GM19099 (cell line): ENCODE results near the gene PTDSS2.

Experiments
- POLR2A ChIP-seq: IDR thresholded peaks from 3 replicates; pipeline ENCODE4 v1.6.1; 2011; ENCODE audit warnings: low read depth; ENCODE audit not compliant: insufficient read length; ENCODE audit errors: extremely low read depth

Gene PTDSS2

DNA sequence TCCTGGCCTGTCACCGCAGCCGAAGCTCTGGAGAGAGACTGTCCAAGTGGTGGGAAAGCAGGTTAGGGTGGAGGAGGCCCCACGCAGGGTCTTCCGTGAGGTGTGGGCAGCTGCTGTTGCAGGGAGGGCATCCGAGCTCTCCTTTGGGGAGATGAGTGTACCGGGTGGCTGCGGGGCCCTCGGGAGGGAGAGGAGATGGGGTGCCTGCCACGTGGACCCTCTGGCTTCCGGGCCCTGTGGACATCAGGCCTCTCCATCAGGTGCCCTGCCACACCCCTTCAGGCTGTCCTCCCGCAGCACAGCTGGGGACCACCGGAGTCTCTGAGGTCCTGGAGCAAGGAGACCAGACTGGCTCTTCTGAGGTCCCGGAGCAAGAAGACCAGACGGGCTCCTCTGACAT is 1.7 kb downstream of the PTDSS2 start:
- no peak for TF ChIP-seq POLR2A

DNA sequence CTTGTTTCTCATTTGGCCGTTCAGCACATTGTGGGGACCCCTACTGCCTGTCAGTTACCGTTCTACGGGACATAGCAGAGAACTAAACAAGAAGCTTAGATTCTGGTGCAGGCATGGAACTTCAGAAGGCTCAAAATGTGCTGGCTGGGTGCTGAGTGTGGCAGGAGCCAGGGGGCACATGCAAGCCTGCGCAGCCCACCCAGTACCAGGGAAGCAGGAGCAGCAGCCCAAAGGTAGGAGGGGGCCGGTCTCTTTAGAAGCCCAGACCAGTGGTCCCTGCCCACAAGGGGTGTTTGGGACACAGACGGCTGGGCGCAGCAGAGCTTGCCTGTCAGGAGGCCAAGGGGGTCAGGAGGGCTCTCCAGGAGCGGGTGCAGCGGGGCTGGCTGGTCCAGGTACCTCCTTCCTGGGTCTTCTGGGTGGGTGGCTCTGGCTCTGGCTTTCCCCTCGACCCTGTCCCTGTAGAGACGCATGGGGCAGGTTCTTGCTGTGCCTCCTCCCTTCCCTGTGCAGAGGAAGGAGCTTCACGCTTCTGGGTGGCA is 2.2 kb downstream of the PTDSS2 start:
- TF ChIP-seq POLR2A, result no peak

DNA sequence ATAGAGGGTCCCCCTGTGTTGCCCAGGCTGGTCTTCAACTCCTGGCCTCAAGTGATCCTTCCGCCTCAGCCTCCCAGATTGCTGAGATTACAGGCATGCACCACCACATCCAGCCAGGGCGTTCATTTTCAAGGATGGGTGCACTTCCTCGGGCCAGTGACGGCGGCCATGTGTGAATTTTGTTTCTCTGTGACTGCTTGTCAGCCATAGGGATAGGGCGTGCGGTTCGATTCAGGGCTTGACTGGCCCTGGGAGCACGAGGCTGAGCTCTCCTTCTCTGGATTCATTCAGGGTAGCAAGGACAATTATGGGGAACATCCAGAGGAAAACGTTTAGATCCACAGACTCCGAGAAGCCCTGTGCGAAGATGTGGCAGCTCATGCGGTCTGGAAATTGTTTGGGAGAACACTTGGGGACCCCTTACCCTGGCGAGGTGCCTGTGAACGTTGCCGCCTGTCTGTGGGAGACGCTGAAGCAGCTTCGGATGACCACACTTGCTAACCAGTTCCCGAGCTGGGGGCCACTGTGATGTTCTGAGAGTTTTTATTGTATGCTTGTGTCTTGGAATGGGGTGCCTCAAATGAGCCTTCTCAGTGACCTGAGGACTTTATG is 2.9 kb downstream of the PTDSS2 start:
- TF ChIP-seq POLR2A, result no peak

DNA sequence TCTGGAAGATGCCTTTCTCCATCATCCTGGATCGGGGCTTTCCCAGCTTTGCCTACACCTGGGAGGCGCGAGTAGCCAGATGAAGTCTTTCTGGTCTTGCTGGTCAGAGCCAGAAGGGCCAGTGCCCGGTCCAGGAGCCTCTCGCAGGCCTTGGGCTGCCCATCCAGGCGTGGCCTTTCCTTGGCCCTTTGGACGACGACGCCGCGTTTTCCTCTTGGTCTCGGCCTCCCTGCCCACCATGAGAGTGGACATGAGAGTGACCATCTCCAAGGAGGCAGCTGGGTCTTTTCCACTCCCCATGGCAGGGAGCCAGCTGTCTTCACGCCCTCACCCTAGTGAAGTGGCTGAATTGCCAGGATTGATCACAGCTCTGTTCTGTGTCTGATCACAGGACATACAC is 3.5 kb downstream of the PTDSS2 start:
- TF ChIP-seq POLR2A, result no peak

DNA sequence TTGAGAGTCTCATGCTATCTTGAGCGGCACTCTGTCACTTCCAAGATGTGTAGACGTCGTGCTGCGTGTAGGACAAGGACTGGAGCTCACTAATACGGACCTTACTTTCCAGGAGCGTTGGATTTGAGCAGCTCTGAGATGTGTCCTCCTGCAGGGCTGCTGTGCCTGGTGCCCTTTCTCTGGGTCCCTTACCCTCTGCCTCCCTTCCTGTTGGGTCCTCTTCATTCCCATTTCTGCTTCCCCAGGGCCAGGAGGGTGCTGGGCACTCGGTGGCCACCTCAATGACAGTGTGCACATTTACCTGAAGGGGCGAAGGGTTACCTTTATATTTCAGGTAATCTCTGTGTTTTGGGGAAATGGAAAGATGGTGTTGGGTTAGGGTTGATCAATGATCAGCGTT is 4.0 kb downstream of the PTDSS2 start:
- TF ChIP-seq POLR2A, result no peak

DNA sequence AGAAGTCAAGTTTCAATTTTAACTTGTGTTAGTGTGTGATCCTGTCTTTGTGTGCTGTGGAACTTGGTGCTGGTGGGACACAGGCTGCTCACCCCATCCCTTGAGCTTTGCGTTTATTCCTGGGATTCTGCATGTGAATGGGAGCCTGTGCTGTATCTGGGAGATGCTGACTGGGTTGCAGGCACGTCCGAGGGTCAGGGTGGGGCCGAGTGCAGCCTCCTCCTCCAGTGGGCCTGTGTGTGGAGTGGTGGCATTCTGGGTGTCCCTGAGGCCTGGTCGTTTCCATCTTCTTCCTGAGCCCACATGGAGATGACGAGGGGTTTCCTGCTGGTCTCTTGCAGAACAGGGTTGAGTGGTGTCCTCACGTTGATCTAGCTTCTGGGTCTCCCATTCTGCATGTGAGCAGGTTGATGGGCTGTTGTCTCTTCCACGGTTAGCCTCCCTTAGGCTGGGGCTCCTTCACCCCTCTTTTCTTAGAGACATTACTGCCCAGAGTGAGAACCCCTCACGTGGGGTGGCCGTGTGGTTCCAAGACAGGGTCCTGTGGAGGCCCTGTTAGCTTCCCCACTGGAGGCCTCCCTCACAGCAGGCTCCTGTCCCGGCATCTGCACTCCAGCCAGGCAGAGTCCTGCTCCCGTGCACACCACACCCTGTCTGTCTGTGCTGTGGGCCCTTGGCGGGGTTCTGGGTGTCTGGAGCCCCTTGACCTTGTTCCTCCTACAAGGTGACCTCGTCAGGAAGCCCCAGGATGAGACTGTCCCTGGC is 4.9 kb downstream of the PTDSS2 start:
- TF ChIP-seq POLR2A, result no peak

DNA sequence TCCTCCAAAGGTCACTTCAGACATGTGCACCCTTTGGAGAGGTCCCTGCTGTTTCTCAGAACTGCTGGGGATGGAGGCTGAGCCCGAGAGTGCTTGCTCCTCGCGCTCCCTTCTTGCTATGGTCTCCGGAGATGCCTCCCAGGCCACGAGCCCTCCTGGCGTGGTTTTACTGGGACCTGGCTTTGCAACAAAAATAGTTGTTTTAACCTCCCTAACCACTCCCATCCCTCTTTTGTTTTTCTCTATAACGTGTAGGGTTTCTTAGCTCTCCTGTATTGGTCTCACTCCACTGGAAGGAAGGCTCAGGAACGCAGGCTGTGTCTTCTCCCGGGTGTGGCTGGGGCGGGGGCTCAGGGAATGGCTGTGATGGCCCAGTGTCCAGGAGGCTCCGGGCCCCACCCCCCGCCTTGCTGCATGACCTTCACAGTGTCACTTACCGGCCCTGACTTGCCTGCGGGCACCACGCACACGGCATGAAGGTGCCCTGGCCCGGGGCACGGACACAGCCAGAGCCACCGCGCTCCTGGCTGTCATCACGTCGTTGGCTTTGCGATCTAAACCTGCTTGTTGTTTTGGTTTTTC is 5.6 kb downstream of the PTDSS2 start:
- no peak for TF ChIP-seq POLR2A

DNA sequence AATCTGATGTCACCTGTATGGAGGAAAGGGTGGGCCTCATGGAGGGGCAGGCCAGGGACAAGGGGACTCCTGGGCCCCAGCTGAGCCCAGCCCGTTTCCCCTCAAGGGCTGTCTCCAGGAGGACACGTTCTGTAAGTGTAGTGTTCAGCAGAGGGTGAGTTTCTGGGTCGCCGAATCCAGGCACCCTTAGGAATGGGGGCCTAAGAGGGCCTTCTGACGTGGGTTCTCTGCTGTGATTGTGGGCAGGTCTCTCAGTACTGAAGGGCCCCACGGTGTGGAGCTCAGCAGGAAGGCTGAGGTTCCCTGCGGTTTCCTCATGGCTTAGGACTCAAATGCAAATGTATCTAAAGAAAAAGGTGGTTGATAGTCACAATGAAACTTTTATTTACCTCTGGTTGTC is 6.5 kb downstream of the PTDSS2 start:
- TF ChIP-seq POLR2A, result no peak

DNA sequence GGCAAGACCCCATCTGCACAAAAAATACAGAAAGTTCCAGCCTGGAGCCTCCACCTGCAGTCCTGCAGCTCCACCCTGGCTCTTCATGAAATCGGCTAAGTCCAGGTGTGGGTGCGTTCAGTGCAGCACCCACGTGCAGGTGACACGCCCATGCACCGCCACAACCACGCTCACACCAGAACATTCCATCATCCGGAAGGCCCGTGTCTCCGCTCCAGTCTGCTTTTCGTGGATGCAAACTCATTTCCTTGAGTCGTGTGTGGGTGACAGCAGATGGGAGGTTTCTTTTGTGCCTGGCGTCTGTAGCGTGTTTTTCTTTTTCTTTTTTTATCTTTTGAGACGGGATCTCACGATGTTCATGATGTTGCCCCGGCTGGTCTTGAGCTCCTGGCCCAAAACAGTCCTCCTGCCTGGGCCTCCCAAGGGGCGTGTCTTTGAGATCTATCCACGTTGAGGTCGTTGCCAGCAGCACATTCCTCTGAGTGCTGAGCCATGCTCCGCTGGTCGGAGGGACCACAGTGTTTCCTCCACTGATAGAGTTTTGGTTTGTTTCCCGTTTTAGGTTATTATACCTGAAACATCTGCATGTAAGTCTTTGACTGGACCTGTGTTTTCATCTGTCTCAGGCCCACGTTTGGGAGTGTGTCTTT is 7.2 kb downstream of the PTDSS2 start:
- no peak for TF ChIP-seq POLR2A

DNA sequence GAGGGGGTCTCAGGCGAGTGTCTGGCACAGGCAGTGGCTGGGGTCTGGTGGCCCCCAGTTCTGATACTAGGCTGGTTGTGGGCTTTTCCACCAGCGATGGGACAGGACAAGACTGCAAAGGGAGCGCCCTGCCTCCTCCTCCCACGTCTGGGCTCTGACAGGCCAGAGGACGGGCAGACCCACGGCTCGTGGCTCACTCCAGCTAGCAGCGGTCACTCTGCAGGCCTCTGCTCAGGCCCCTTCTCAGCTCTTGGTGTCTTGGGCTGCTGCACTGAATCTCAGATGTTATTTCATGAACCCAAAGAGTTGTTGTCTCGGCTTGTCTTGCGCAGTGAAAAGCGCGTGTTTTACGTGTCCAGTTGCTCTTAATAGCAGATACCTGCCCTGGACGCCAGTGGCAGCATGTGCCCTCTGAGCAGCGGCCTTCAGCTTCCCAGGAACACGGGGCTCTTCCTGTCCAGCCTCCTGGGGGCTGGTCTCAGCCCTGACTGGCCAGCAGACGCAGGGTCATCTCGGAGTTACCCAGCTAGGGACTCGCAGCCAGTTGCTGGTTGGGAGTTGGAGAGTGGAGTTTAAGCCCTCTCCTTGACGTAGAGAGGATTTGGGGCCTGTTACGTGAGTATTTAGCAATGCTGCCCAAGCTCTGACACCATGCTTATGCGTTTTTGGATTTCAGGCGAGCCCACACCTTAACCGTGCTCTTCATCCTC is 9.6 kb downstream of the PTDSS2 start:
- TF ChIP-seq POLR2A, result no peak

DNA sequence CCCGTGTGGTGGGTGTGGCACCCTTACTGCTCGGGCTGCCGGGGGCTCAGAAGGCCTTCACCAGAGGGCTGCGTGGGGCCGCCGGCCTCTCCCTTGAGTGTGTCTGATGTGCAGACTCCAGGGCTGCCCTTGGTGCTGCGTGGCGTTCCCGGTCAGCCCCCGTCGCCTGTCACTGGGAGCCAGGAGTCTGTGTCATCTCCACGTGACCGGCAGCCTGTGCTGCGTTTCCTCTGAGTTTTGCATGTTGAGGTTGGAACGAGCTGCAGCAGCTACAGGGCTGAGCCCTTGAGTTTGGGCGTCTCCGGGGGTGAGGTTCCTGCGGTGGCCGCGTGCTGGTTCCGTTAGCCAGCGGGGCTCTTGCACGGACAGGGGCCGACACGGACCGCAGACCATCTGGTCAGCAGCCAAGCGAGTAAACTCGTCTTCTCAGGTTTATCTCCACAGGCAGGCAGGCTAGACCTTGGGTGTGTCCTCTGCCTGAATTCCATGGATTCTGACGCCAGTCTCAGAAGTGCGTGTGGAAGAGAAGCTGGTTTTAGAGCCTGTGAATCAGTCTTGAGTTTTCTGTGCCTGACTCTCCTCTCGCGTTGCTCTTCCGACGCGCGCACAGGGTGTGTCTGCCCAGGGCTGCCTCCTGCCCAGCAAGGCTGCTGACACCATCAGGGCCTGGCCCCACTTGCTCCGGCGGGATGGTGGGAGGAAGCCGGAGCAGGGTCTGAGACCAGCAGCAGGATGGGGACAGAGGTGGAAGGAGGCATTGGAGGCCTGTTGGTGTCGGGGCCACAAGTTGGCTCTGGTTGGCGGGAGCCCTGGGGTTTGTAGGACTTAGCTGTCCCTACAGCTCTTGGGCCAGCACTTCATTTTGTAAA is 10.5 kb downstream of the PTDSS2 start:
- no peak for TF ChIP-seq POLR2A

DNA sequence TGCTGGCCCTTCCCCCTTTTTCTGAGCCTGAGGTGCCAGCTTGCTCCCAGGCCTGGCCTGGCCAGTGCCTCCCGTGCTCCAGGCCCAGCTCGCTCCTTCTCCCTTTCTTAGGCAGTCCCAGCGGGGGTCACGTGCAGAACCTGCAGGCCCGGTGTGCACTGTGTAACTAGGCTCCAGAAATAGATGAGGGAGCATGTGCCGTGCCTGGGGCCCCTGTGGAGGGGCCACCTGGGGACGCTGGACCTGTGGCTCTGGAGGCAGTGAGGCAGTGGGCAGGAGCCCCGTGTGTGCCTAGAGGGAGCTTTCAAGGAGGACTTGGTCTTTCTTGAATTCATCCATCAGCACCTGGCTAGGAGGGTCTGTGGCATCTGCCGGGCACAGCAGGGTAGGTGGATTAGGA is 11.5 kb downstream of the PTDSS2 start:
- TF ChIP-seq POLR2A, result no peak

DNA sequence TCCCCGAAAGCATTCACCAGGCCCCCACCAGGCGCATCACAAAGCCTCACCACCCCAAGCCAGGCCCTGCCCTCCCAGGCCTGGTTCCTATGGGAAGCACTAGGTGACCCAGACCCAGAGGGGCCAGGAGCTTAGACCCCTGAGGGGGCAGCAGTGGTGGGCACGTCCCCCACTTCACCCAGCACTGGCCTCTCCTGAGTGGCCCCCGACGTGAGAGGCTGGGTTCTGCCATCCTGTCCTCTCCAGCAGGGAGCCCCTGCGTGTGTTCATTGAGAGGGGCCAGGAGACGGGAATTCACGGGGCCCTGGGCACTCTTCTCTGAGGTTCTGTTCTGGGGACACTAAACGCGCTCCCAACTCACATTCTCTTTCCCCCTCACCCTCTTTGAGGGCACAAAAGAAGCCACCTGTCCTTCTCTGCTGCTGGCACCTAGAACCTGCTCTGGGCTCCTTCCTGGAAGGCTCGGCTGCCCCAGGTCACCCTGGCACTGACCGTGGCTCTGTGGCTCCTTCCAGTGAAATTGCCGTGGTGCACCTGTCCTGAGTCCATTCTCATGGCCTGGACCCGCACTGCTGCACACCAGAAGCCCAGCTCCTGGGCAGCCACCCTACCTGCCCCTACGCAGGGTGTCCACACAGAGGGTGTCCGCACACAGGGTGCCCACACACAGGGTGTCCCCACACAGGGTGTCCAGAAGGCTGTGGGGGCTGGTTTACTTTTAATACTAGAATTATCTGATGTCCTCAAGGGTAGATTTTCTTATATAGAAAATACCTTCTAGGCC is 12.2 kb downstream of the PTDSS2 start:
- no peak for TF ChIP-seq POLR2A
